ENCODE results near the gene SCO1. TPM values are rescaled to one million over a fixed set of nuclear protein-coding genes. Genes with fewer than 3 reads are reported as not detected.

Gene SCO1
- total and polyA plus RNA-seq, 2 of the 4 experiments (the other 2 are of a cell fraction) = 17.0 to 21.7 TPM

- H2AK9ac ChIP-seq (replicated peaks; ENCODE audit: low read depth, low read length, poor library complexity) = no peak overlapping the region
- ChIA-PET POLR2A (ENCODE audit: unreplicated experiment) (no interaction called here), CTCF (no interaction called here)
- H3K4me1 ChIP-seq (ENCODE audit: control insufficient read depth, insufficient read depth, low read length) = peaks cover 2% of the 10 kb centered on the region
- H3K9ac ChIP-seq (ENCODE audit: low read depth, low read length) = peak overlapping the region; percentile 70
- ATAC-seq (ENCODE audit: low read depth) (no peak), DNase-seq (peak; percentile 10)
- peaks cover 5% of the 10 kb centered on the region for H3K36me3 ChIP-seq (ENCODE audit: control insufficient read depth, insufficient read depth, low read length)
- peak overlapping the region; percentile 89 for H2BK5ac ChIP-seq (ENCODE audit: low read depth, low read length, poor library complexity, severe bottlenecking)
- TF ChIP-seq NFE2L2 (IDR thresholded peaks at IDR 0.05; ENCODE audit: low read depth, low read length) (no peak), MAZ (IDR thresholded peaks at IDR 0.05; ENCODE audit: borderline replicate concordance, low read depth, low read length) (no peak), RFX5 (IDR thresholded peaks at IDR 0.05; ENCODE audit: low read depth, low read length) (no peak), SMC3 (IDR thresholded peaks at IDR 0.05; ENCODE audit: low read depth, low read length) (no peak), MXI1 (IDR thresholded peaks at IDR 0.05; ENCODE audit: borderline replicate concordance, low read depth, low read length) (no peak), FOS (IDR thresholded peaks at IDR 0.05; ENCODE audit: low read depth, low read length) (no peak), USF2 (IDR thresholded peaks at IDR 0.05; ENCODE audit: low read depth, low read length) (no peak), CEBPB (IDR thresholded peaks at IDR 0.05; ENCODE audit: low read depth, low read length) (no peak), RCOR1 (IDR thresholded peaks at IDR 0.05; ENCODE audit: insufficient replicate concordance, low read length) (no peak), POLR2A (IDR thresholded peaks at IDR 0.05; ENCODE audit: low read depth, low read length) (no peak), CTCF (conservative IDR thresholded peaks at IDR 0.05; ENCODE audit: low read depth, low read length) (no peak)
- H3K9me3 ChIP-seq (ENCODE audit: control insufficient read depth, insufficient read depth, low read length) = no peaks in the 10 kb centered on the region
- H3K27me3 ChIP-seq (ENCODE audit: control insufficient read depth, insufficient read depth, low read length) = no peaks in the 10 kb centered on the region
- H3K23ac ChIP-seq (ENCODE audit: low read depth, low read length) = peak overlapping the region; percentile 95
- H2BK120ac ChIP-seq (ENCODE audit: low read depth, low read length) = peak overlapping the region; percentile 72
- peak overlapping the region; percentile 91 for H3K4ac ChIP-seq (ENCODE audit: low read depth, low read length)
- H2BK20ac ChIP-seq (ENCODE audit: low read depth, low read length) = no peak overlapping the region
- peak overlapping the region; percentile 57 for H4K5ac ChIP-seq (ENCODE audit: low read depth, low read length)
- peaks cover 31 to 56% of the 10 kb centered on the region in 2 experiments for H3K79me1 ChIP-seq (ENCODE audit: low read depth in 1 of 2, low read length in 2 of 2)
- H2AFZ ChIP-seq (replicated peaks; ENCODE audit: low read length, poor library complexity) = no peak overlapping the region
- BruUV-seq (replicated peaks) = TSS peak; percentile 59
- dilution Hi-C loops (cut with HindIII; ENCODE audit: low sequenced_read_pairs, unreplicated experiment) (no loop called here), in situ Hi-C loops (cut with MboI; ENCODE audit: low sequenced_read_pairs) (no loop called here), intact Hi-C loops (cut with micrococcal nuclease) (loop anchor here (5.0 kb wide), 1 partner anchor 51 kb away; no protein-coding TSS in a partner anchor)
- H3K56ac ChIP-seq (ENCODE audit: extremely low read depth, insufficient read depth, low read length) = peak overlapping the region; percentile 96
- H2AK5ac ChIP-seq (ENCODE audit: low read depth, low read length) = no peak overlapping the region; the same call in 1 of the 2 replicates
- peak overlapping the region; percentile 95 for H3K4me2 ChIP-seq (ENCODE audit: low read depth, low read length)
- H3K14ac ChIP-seq (replicated peaks; ENCODE audit: low read depth, low read length) = peak overlapping the region; percentile 95
- H4K20me1 ChIP-seq (ENCODE audit: insufficient read depth, low read length) = no peaks in the 10 kb centered on the region
- H3K27ac ChIP-seq (ENCODE audit: insufficient read depth, low read length) = peak overlapping the region; percentile 72
- H3K18ac ChIP-seq (ENCODE audit: low read depth, low read length) = peak overlapping the region; percentile 52; the same call in 1 of the 2 replicates
- H4K91ac ChIP-seq (ENCODE audit: insufficient read depth, low read depth, low read length) = peak overlapping the region; percentile 75
- H3K9me1 ChIP-seq (ENCODE audit: insufficient read depth, low read length) = no peaks in the 10 kb centered on the region
- H3K4me3 ChIP-seq (ENCODE audit: insufficient read depth, low read depth, low read length) = peak overlapping the region; percentile 77
- no CpG with 5 or more reads among the region's 18 CpGs for WGBS, 2 experiments (ENCODE audit: extremely low coverage in 2 of 2, insufficient read length in 1 of 2)
- peak overlapping the region; percentile 68; the same call in 2 of the 3 replicates for H2BK15ac ChIP-seq (ENCODE audit: low read depth, low read length)
- peak overlapping the region; percentile 55 to 83 for H4K8ac ChIP-seq (ENCODE audit: low read depth in 2 of 2, low read length in 2 of 2)
Measured at GRCh38 chr17:10698096-10698818, 924 bp upstream of the SCO1 start.
